GM23338 (cell line): Measurements from ENCODE around the gene SPRED2.

Source experiments
- CREB1 ChIP-seq: fragments of 250-450 bp; sonication (Bioruptor Pico); IDR thresholded peaks from 2 replicates; pipeline ENCODE4 v1.5.0; 2020; ENCODE audit warnings: low read depth, mild to moderate bottlenecking, moderate library complexity
- EZH2 ChIP-seq: fragments of 200-600 bp; sonication (generic); IDR thresholded peaks from one replicate; pipeline ENCODE4 v1.8.0; 2017; ENCODE audit warnings: antibody characterized with exemption, mild to moderate bottlenecking, low read depth; ENCODE audit not compliant: unreplicated experiment
- EZH2phosphoT487 ChIP-seq: fragments of 200-600 bp; sonication (generic); IDR thresholded peaks from one replicate; pipeline ENCODE4 v1.8.1; 2018; ENCODE audit warnings: antibody characterized with exemption; ENCODE audit not compliant: unreplicated experiment
- JUNB ChIP-seq: IDR thresholded peaks from one replicate; pipeline ENCODE4 v1.6.1; 2016; ENCODE audit warnings: antibody characterized with exemption; ENCODE audit not compliant: unreplicated experiment
- NANOG ChIP-seq: IDR thresholded peaks from 2 replicates; pipeline ENCODE4 v1.6.1; 2016; ENCODE audit warnings: antibody characterized with exemption, borderline replicate concordance
- POLR2AphosphoS5 ChIP-seq: IDR thresholded peaks from 2 replicates; pipeline ENCODE4 v1.6.1; 2016; ENCODE audit warnings: antibody characterized with exemption, low read depth
- ZNF114 ChIP-seq: fragments of 250-450 bp; sonication (Bioruptor Pico); IDR thresholded peaks from 2 replicates; pipeline ENCODE4 v1.5.0; 2020; ENCODE audit warnings: mild to moderate bottlenecking, moderate library complexity
- ZNF331 ChIP-seq: fragments of 250-450 bp; sonication (Bioruptor Pico); IDR thresholded peaks from 2 replicates; pipeline ENCODE4 v1.5.0; 2020; ENCODE audit warnings: low read depth, mild to moderate bottlenecking, moderate library complexity
- TF ChIP-seq, protein P1 (sequence below), 2 experiments: fragments of 200-600 bp in 1 of 2; sonication (generic) in 1 of 2; conservative IDR thresholded peaks; 2 replicates each; pipeline versions ENCODE4 v1.5.1 to v1.6.1; 2016 to 2017; ENCODE audit warnings: antibody characterized with exemption in 2 of 2, low read depth in 2 of 2, mild to moderate bottlenecking in 2 of 2, moderate library complexity in 1 of 2
- TF ChIP-seq, protein P2 (sequence below): IDR thresholded peaks from 2 replicates; pipeline ENCODE4 v1.6.1; 2016; ENCODE audit warnings: antibody characterized with exemption
- TF ChIP-seq, protein P3 (sequence below): IDR thresholded peaks from one replicate; pipeline ENCODE4 v1.6.1; 2018; ENCODE audit warnings: antibody characterized with exemption; ENCODE audit not compliant: unreplicated experiment
- TF ChIP-seq, protein P4 (sequence below): fragments of 250-450 bp; sonication (Bioruptor Pico); IDR thresholded peaks from 2 replicates; pipeline ENCODE4 v1.5.0; 2020; ENCODE audit warnings: mild to moderate bottlenecking, moderate library complexity

DNA sequence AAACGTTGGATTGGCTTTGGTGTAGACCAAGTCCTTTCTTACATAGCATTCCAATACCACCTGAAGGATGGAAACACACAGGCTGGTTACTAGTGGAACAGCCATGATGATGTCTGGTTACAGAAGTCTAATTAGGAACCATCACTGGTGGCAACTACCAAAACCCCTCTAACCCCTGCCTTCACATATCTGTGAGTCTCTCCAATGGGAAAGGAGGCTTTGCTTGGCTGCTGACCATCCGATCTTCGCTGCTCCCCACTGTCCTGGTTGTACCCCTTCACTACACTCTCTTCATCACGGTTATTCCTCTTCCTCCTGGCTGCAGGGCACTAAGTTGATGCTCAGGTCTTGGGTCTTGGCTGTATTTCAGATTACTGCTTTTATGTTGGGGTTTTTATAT lies 97.7 kb downstream of the SPRED2 start:
- TF ChIP-seq, protein P1, sequence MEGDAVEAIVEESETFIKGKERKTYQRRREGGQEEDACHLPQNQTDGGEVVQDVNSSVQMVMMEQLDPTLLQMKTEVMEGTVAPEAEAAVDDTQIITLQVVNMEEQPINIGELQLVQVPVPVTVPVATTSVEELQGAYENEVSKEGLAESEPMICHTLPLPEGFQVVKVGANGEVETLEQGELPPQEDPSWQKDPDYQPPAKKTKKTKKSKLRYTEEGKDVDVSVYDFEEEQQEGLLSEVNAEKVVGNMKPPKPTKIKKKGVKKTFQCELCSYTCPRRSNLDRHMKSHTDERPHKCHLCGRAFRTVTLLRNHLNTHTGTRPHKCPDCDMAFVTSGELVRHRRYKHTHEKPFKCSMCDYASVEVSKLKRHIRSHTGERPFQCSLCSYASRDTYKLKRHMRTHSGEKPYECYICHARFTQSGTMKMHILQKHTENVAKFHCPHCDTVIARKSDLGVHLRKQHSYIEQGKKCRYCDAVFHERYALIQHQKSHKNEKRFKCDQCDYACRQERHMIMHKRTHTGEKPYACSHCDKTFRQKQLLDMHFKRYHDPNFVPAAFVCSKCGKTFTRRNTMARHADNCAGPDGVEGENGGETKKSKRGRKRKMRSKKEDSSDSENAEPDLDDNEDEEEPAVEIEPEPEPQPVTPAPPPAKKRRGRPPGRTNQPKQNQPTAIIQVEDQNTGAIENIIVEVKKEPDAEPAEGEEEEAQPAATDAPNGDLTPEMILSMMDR (conservative IDR thresholded peaks at IDR 0.05; ENCODE audit: low read depth in 2 of 2): no peak
- TF ChIP-seq ZNF331 (CRISPR knock-in tag) (no peak), POLR2AphosphoS5 (no peak), EZH2 (no peak), EZH2phosphoT487 (no peak), CREB1 (CRISPR knock-in tag) (no peak), ZNF114 (CRISPR knock-in tag) (no peak), JUNB (no peak), NANOG (no peak)
- TF ChIP-seq, protein P2, sequence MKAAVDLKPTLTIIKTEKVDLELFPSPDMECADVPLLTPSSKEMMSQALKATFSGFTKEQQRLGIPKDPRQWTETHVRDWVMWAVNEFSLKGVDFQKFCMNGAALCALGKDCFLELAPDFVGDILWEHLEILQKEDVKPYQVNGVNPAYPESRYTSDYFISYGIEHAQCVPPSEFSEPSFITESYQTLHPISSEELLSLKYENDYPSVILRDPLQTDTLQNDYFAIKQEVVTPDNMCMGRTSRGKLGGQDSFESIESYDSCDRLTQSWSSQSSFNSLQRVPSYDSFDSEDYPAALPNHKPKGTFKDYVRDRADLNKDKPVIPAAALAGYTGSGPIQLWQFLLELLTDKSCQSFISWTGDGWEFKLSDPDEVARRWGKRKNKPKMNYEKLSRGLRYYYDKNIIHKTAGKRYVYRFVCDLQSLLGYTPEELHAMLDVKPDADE: no peak
- TF ChIP-seq, protein P3, sequence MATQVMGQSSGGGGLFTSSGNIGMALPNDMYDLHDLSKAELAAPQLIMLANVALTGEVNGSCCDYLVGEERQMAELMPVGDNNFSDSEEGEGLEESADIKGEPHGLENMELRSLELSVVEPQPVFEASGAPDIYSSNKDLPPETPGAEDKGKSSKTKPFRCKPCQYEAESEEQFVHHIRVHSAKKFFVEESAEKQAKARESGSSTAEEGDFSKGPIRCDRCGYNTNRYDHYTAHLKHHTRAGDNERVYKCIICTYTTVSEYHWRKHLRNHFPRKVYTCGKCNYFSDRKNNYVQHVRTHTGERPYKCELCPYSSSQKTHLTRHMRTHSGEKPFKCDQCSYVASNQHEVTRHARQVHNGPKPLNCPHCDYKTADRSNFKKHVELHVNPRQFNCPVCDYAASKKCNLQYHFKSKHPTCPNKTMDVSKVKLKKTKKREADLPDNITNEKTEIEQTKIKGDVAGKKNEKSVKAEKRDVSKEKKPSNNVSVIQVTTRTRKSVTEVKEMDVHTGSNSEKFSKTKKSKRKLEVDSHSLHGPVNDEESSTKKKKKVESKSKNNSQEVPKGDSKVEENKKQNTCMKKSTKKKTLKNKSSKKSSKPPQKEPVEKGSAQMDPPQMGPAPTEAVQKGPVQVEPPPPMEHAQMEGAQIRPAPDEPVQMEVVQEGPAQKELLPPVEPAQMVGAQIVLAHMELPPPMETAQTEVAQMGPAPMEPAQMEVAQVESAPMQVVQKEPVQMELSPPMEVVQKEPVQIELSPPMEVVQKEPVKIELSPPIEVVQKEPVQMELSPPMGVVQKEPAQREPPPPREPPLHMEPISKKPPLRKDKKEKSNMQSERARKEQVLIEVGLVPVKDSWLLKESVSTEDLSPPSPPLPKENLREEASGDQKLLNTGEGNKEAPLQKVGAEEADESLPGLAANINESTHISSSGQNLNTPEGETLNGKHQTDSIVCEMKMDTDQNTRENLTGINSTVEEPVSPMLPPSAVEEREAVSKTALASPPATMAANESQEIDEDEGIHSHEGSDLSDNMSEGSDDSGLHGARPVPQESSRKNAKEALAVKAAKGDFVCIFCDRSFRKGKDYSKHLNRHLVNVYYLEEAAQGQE: no peak
- TF ChIP-seq, protein P4, sequence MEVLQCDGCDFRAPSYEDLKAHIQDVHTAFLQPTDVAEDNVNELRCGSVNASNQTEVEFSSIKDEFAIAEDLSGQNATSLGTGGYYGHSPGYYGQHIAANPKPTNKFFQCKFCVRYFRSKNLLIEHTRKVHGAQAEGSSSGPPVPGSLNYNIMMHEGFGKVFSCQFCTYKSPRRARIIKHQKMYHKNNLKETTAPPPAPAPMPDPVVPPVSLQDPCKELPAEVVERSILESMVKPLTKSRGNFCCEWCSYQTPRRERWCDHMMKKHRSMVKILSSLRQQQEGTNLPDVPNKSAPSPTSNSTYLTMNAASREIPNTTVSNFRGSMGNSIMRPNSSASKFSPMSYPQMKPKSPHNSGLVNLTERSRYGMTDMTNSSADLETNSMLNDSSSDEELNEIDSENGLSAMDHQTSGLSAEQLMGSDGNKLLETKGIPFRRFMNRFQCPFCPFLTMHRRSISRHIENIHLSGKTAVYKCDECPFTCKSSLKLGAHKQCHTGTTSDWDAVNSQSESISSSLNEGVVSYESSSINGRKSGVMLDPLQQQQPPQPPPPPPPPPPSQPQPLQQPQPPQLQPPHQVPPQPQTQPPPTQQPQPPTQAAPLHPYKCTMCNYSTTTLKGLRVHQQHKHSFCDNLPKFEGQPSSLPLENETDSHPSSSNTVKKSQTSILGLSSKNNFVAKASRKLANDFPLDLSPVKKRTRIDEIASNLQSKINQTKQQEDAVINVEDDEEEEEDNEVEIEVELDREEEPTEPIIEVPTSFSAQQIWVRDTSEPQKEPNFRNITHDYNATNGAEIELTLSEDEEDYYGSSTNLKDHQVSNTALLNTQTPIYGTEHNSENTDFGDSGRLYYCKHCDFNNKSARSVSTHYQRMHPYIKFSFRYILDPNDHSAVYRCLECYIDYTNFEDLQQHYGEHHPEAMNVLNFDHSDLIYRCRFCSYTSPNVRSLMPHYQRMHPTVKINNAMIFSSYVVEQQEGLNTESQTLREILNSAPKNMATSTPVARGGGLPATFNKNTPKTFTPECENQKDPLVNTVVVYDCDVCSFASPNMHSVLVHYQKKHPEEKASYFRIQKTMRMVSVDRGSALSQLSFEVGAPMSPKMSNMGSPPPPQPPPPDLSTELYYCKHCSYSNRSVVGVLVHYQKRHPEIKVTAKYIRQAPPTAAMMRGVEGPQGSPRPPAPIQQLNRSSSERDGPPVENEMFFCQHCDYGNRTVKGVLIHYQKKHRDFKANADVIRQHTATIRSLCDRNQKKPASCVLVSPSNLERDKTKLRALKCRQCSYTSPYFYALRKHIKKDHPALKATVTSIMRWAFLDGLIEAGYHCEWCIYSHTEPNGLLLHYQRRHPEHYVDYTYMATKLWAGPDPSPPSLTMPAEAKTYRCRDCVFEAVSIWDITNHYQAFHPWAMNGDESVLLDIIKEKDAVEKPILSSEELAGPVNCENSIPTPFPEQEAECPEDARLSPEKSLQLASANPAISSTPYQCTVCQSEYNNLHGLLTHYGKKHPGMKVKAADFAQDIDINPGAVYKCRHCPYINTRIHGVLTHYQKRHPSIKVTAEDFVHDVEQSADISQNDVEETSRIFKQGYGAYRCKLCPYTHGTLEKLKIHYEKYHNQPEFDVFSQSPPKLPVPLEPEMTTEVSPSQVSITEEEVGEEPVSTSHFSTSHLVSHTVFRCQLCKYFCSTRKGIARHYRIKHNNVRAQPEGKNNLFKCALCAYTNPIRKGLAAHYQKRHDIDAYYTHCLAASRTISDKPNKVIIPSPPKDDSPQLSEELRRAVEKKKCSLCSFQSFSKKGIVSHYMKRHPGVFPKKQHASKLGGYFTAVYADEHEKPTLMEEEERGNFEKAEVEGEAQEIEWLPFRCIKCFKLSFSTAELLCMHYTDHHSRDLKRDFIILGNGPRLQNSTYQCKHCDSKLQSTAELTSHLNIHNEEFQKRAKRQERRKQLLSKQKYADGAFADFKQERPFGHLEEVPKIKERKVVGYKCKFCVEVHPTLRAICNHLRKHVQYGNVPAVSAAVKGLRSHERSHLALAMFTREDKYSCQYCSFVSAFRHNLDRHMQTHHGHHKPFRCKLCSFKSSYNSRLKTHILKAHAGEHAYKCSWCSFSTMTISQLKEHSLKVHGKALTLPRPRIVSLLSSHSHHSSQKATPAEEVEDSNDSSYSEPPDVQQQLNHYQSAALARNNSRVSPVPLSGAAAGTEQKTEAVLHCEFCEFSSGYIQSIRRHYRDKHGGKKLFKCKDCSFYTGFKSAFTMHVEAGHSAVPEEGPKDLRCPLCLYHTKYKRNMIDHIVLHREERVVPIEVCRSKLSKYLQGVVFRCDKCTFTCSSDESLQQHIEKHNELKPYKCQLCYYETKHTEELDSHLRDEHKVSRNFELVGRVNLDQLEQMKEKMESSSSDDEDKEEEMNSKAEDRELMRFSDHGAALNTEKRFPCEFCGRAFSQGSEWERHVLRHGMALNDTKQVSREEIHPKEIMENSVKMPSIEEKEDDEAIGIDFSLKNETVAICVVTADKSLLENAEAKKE (CRISPR knock-in tag): no peak
